Lower leg skin (tissue), 3 donors: ENCODE results near the gene DLG2.

Experiments used
- POLR2A ChIP-seq, 2 donors: fragments of 450-650 bp; IDR thresholded peaks; one replicate each; pipeline ENCODE4 v1.6.1; 2016 to 2017; ENCODE audit warnings: antibody characterized with exemption in 2 of 2, mild to moderate bottlenecking in 1 of 2, moderate library complexity in 1 of 2
- TF ChIP-seq, protein P1 (sequence below), 3 donors: fragments of 450-650 bp; IDR thresholded peaks; one replicate each; pipeline ENCODE4 v1.5.1; 2016; ENCODE audit warnings: antibody characterized with exemption in 3 of 3, mild to moderate bottlenecking in 3 of 3, moderate library complexity in 2 of 3

DNA sequence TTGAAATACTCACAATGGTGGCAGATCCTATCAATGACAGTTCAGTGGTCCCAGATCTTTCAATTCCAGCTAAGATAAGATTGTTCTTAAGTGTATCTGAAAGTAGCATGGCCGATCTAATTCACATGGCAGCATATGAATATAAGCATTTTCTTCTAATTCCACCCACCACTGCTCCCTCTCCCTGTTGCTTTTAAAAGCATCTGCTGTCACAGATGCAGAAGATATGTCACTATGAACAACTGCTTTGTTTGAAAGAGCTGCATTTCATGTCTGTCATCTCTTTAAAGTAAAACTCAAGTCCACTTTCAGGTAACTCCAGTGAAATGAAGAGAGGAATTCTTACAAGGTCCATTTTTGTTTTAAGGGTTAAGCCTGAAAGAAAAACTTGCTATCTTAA is 1044.0 kb downstream of the DLG2 start:
- TF ChIP-seq, protein P1, sequence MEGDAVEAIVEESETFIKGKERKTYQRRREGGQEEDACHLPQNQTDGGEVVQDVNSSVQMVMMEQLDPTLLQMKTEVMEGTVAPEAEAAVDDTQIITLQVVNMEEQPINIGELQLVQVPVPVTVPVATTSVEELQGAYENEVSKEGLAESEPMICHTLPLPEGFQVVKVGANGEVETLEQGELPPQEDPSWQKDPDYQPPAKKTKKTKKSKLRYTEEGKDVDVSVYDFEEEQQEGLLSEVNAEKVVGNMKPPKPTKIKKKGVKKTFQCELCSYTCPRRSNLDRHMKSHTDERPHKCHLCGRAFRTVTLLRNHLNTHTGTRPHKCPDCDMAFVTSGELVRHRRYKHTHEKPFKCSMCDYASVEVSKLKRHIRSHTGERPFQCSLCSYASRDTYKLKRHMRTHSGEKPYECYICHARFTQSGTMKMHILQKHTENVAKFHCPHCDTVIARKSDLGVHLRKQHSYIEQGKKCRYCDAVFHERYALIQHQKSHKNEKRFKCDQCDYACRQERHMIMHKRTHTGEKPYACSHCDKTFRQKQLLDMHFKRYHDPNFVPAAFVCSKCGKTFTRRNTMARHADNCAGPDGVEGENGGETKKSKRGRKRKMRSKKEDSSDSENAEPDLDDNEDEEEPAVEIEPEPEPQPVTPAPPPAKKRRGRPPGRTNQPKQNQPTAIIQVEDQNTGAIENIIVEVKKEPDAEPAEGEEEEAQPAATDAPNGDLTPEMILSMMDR (IDR thresholded peaks at IDR 0.05) = no peak
- no peak for TF ChIP-seq POLR2A (IDR thresholded peaks at IDR 0.05)
